Effector CD4-positive, alpha-beta T cell (primary cell): ENCODE results near the gene RNF44.
"Not testable (repeated sequence)": the region's sequence is repeated elsewhere in the genome, so short reads cannot be mapped to it uniquely, and the experiment has no call there.

Source experiments
- DNase-seq: peaks from one replicate; pipeline ENCODE4 v3.0.0-alpha.2; 2020

The RNF44 gene

GRCh38 chr5:176550937-176551336 lies 13.7 kb upstream of the RNF44 start:
- not testable (repeated sequence) for DNase-seq

- no peak for DNase-seq
Observed at GRCh38 chr5:176550275-176550831, 13.2 kb upstream of the RNF44 start.

- no peak for DNase-seq
Observed at GRCh38 chr5:176549871-176550270, 12.7 kb upstream of the RNF44 start.

GRCh38 chr5:176548967-176549444 lies 11.8 kb upstream of the RNF44 start, which contains the start of gene CDHR2:
TSS of gene CDHR2 (plus strand) at chr5:176549342. CDS start at chr5:176565353, 16,011 bp downstream.
- DNase-seq = no peak

GRCh38 chr5:176547802-176548201 lies 10.6 kb upstream of the RNF44 start:
- DNase-seq = no peak

GRCh38 chr5:176545737-176546509 lies 8.7 kb upstream of the RNF44 start:
- DNase-seq = no peak

- no peak for DNase-seq
Observed at GRCh38 chr5:176545388-176545736, 8.2 kb upstream of the RNF44 start.

- DNase-seq = peak; percentile 59
Observed at GRCh38 chr5:176543428-176544182, 6.4 kb upstream of the RNF44 start.

GRCh38 chr5:176542596-176543427 lies 5.6 kb upstream of the RNF44 start:
- DNase-seq = no peak

GRCh38 chr5:176542135-176542595 lies 5.0 kb upstream of the RNF44 start:
- peak; percentile 44 for DNase-seq

- DNase-seq = peak; percentile 60
Observed at GRCh38 chr5:176541338-176542134, 4.3 kb upstream of the RNF44 start.

GRCh38 chr5:176540956-176541337 lies 3.7 kb upstream of the RNF44 start:
- DNase-seq = no peak

GRCh38 chr5:176540476-176540899 lies 3.3 kb upstream of the RNF44 start:
- DNase-seq = no peak

- no peak for DNase-seq
Observed at GRCh38 chr5:176538989-176539384, 1.8 kb upstream of the RNF44 start.

- no peak for DNase-seq
Observed at GRCh38 chr5:176538230-176538988, 1.2 kb upstream of the RNF44 start.

GRCh38 chr5:176537554-176538229 lies 490 bp upstream of the RNF44 start:
- peak; percentile 97 for DNase-seq

GRCh38 chr5:176536132-176536901 lies 885 bp downstream of the RNF44 start:
- peak; percentile 78 for DNase-seq

GRCh38 chr5:176535664-176536131 lies 1.5 kb downstream of the RNF44 start:
- no peak for DNase-seq

GRCh38 chr5:176535101-176535663 lies 2.0 kb downstream of the RNF44 start:
- no peak for DNase-seq
